22Rv1 (cell line): ENCODE results near the gene CLIC3.

Experiments used
- CTCF ChIP-seq: fragments of 450-650 bp; IDR thresholded peaks from 2 replicates; pipeline ENCODE4 v1.5.1; 2017; ENCODE audit warnings: mild to moderate bottlenecking
- ZFX ChIP-seq: fragments of 450-650 bp; IDR thresholded peaks from 2 replicates; pipeline ENCODE4 v1.6.1; 2017; ENCODE audit warnings: antibody characterized with exemption, borderline replicate concordance

GRCh38 chr9:137021568-137021978 lies 25.2 kb upstream of the CLIC3 start:
- TF ChIP-seq CTCF = no peak
- TF ChIP-seq ZFX = no peak
